GM18951 (cell line): Measurements from ENCODE around the gene KDM4B.

Experiments used
- POLR2A ChIP-seq: IDR thresholded peaks from 4 replicates; pipeline ENCODE4 v1.6.1; 2011; ENCODE audit warnings: mild to moderate bottlenecking; ENCODE audit not compliant: insufficient read length, insufficient read depth; ENCODE audit errors: extremely low read depth
- in situ Hi-C: fragments of 300-500 bp; cut with MboI; formaldehyde crosslinking; loops from one replicate; pipeline ENCODE4 v1.12.0; 2022; ENCODE audit warnings: low sequenced_read_pairs, mixed read lengths, inconsistent platforms; ENCODE audit not compliant: unreplicated experiment

KDM4B gene

DNA sequence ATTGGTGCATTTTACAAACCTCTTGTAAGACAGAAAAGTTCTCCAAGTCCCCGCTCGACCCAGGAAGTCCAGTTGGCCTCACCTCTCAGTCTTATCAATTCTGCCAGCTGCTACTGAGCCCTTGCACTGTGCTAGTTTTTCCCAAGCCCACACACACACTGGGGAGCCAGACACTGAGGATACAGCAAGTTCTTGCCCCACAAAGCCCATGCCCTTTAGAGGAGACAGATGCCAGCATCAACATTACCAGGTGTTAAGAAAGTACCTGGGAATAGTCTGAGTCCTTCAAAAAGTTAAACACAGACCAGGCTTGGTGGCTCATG is 196.7 kb downstream of the KDM4B start:
- TF ChIP-seq POLR2A: no peak
- in situ Hi-C loops: no loop called here

DNA sequence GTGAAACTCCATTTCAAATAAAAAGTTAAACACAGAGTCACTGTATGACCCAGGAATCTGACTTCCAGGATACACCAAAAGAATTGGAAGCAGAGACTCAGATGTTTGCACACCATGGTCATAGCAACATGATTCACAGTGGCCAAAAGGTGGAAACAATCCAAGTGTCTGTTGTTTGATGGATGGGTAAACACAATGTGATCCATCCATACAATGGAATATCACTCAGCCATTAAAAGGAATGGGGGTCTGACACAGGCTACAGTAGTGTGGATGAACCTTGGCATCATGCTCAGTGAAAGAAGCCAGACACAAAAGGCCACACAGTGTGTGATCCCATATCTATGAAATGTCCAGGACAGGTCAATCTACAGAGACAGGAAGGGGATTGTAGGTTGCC is 197.3 kb downstream of the KDM4B start:
- TF ChIP-seq POLR2A: no peak
- in situ Hi-C loops: no loop called here

DNA sequence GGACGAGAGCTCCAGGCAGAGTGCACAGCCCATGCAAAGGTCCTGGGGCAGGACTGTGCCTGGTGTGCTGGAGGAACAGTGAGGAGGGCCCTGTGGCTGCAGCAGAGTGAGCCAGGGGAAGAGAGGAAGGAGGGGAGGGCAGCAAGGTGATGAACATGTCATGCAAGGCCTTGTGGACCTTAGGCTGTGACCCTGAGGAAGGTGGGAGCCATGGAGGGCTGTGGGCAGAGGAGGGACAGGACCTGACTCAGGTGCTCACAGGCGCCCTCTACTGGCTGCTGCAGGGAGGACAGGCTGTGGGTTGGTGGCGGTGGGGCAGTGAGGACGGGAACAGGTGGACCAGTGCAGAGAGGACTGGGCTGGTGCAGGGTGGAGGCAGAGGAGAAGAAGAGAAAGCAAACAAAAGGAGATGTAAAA is 201.4 kb downstream of the KDM4B start:
- TF ChIP-seq POLR2A: no peak
- in situ Hi-C loops: no loop called here

DNA sequence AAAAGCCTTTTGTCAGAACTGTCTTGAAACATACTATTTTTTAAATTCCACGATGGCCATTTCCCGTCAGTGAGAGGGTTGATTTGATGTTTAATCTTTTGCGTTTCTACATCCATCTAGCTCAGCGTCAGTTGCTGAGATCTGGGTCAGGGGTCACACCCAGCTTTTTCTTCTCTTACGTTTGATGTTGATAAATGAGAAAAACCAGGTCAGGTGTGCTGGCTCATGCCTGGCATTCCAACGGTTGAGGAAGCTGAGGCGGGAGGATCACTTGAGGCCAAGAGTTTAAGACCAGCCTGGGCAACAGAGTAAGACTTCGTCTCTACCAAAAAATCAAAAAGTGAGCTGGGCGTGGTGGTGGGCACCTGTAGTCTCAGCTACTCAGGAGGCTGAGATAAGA is 202.8 kb downstream of the KDM4B start:
- in situ Hi-C loops: no loop called here
- TF ChIP-seq POLR2A: no peak

DNA sequence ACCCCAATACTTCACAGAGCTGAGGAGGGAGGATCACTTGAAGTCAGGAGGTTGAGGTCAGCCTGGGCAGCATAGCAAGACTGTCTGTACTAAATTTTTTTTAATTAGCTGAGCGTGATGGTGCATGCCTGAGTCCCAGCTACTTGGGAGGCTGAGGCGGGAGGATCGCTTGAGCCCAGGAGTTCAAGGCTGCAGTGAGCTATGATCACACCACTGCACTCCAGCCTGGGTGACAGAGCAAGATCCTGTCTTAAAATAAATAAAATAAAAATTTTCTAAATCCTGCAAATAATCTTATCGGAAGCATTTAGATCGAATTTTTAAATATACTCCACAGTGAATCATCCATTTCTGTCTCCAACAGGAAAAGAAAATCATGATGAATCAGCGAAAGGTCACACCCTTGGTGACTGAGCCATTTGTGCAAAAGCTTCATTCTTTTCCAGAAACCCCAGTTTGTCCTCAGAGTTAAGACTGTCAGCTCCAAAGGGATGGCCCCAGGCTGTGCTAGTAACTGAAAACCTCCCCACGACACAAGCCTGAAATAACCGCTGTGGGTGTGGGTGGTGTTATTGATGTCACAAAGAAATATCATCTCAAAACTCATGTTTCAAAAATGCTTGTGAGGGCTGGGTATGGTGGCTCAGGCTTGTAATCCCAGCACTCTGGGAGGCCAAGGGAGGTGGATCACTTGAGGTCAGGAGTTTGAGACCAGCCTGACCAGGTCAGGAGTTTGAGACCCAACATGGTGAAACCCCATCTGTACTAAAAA is 204.1 kb downstream of the KDM4B start:
- no peak for TF ChIP-seq POLR2A
- in situ Hi-C loops: no loop called here

DNA sequence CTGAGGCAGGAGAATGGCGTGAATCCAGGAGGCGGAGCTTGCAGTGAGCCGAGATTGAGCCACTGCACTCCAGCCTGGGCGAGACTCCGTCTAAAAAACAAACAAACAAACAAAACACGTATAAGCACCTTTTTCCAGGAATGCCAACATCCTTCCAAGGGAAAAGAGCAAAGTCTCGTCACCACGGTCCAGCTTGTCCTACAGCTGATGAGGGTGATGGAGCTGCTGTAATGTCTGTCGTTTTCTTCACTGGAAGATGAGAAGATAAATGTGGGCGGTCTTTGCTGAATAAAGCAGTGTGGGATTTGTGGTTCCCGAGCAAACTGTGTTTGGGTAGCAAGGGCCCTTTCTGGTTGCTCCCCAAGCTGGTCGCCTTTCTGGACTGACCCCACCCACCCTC is 205.1 kb downstream of the KDM4B start:
- in situ Hi-C loops: no loop called here
- TF ChIP-seq POLR2A: no peak

- TF ChIP-seq POLR2A: no peak
- in situ Hi-C loops: no loop called here
Observed at GRCh38 chr19:5177745-5178450, 209.0 kb downstream of the KDM4B start.

DNA sequence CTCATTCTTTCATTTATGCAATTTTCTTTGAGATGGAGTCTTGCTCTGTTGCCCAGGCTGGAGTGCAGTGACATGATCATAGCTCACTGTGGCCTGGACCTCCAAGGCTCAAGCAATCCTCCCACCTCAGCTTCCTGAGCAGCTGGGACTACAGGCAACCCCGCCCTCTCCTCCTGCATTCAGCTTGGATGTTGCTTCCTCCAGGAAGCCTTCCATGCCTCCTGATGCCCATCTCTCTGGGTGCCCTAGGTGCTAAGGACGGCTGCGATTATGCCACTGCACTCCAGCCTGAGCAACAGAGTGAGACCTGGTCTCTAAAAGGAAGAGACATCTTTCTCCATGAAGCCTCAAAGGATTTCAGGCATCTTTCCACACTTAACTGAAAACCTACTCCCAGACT is 209.9 kb downstream of the KDM4B start:
- in situ Hi-C loops: no loop called here

GRCh38 chr19:5179256-5179655 is 210.3 kb downstream of the KDM4B start:
- in situ Hi-C loops: no loop called here
- no peak for TF ChIP-seq POLR2A

More for the DNA sequence above, 209.9 kb downstream of the KDM4B start:
- TF ChIP-seq POLR2A: no peak

- in situ Hi-C loops: no loop called here
- no peak for TF ChIP-seq POLR2A
Observed at GRCh38 chr19:5181329-5181728, 212.4 kb downstream of the KDM4B start.

DNA sequence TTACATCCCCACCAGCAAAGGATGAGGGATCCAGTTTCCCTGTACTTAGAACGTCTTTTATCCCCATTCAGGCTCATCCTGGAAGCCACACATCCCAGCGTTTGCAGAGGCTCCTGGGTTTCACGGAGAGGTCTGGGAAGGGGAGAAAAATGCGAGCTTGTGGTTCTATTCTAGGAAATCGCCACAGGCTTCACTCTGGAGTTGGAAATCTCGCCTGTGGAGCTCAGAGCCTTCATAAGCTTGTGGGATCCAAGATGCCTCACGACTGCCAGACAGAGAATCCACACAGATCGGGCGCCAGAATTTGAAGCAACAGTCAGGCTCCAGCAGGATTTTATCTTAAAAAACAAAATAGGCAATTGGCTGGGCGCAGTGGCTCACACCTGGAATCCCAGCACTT is 213.8 kb downstream of the KDM4B start:
- in situ Hi-C loops: no loop called here
- no peak for TF ChIP-seq POLR2A

GRCh38 chr19:5183616-5184015 is 214.7 kb downstream of the KDM4B start:
- no peak for TF ChIP-seq POLR2A
- in situ Hi-C loops: no loop called here

- in situ Hi-C loops: no loop called here
- TF ChIP-seq POLR2A: no peak
Observed at GRCh38 chr19:5184930-5185329, 216.0 kb downstream of the KDM4B start.

GRCh38 chr19:5186293-5187050 is 217.6 kb downstream of the KDM4B start:
- TF ChIP-seq POLR2A: no peak
- in situ Hi-C loops: no loop called here
